Mesenteric fat pad (tissue), 1 donor: Measurements from ENCODE around the gene ACO2. TPM values are rescaled to one million over a fixed set of nuclear protein-coding genes. Genes with fewer than 3 reads are reported as not detected.
"Not testable (repeated sequence)": the region's sequence is repeated elsewhere in the genome, so short reads cannot be mapped to it uniquely, and the experiment has no call there.

Experiments used
- DNase-seq: peaks from one replicate; pipeline ENCODE4 v3.0.0-alpha.2; 2020; ENCODE audit warnings: low spot score
- total RNA-seq: library from RNA; stranded (reverse); fragmentation: NEBNext Ultra II Directional; extraction: Animal tissue kit (Norgen Biotek cat#: 25700); gene quantifications from one replicate; pipeline ENCODE4 v1.2.1, GENCODE V29; 2021
- donor health status: DM: yes; HTN: yes; CAD: no.

ACO2 gene
- total RNA-seq, 1 donor from 2014 or later = 109 TPM

DNA sequence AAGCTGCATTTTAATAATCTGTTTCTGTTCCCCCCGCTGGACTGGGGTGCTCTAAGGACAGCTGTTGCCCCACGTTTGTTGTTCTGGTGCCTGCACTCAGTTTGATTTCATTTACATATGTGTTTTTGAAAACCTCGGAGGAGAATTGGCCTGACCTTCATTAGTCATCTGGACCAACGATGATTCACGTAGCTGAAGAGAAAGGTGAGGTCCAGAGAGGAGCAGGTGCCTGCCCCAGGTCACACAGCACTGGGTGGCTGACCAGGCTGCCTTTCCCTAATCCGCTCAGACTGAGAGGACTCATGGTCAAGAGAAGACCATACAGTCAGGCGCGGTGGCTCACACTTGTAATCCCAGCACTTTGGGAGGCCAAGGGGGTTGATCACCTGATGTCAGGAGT, 95.6 kb downstream of the ACO2 start:
- no peak for DNase-seq

DNA sequence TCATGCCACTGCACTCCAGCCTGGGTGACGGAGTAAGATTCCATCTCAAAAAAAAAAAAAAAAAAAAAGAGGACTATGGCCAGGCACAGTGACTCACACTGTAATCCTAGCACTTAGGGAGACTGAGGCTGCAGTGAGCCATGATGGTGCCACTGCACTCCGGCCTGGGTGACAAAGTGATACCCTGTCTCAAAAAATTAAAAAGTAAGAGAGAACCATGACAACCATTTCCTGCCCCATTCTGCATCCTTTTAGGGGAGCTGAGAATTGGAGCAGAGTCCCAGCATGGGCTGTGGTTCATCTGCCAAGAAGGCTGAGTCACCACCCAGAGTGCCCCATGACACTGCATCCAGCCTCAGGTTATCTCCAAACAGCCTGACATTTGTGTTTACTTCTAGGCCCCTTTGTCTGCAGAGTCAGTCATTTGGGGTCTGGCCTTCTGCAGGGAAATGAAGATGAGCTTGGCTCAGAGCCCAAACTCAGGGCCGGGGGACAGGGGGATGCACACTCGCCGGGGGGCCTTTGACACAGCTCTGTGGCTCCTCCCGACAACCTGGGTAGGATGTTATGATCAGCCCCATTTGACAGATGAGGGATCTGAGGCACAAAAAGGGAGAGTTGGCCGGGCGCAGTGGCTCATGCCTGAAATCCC, 96.6 kb downstream of the ACO2 start:
- no peak for DNase-seq

DNA sequence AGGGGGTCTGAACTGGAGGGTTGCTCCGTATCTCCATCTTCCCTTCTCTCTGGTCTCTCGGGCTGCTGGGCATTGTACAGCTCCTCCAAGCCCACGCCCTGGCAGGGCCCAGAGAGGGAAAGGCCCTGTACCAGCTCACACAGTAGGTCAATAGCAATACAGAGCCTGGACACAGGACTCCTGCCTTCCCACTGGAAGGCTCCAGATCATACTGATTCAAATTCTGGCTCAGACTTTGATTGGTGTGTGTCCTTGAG, 98.5 kb downstream of the ACO2 start:
- DNase-seq = no peak

DNA sequence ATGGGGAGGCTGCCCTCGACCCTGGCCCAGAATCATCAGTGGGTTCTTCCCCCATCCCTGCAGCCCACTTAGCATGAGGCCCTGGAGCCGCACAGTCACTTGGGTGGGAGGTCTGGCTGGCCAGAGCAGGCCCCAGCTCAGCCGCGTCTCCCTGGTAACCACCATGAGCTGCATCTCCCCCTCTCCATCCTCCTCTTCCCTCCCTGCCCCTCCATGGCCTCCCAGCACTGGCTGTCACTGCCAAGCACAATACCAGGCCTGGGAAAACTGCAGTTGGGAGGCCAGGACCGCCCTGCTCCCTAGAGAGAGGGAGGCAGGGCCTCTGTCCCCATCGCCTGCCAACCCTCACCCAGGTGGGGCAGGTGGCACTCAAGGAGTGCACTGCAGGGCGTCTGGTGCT, 99.9 kb downstream of the ACO2 start:
- no peak for DNase-seq

DNA sequence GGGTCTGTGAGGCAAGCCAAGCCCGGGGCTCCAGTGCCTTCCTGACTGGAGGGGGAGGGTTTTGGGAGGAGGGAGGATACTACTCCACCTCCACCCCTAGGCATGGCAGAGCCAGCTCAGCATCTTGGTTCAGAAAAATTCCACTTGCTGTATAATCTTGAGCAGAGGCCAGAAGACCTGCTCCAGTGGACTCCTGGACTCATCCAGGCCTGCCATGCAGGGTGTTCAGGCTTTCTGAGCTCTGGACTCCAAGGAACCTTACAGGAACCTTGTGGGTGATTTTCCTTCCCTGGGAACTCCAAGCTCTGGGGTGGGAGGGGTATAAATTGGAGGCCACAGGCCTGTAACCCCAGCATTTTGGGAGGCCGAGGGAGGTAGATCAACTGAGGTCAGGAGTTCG, 101.3 kb downstream of the ACO2 start:
- no peak for DNase-seq

DNA sequence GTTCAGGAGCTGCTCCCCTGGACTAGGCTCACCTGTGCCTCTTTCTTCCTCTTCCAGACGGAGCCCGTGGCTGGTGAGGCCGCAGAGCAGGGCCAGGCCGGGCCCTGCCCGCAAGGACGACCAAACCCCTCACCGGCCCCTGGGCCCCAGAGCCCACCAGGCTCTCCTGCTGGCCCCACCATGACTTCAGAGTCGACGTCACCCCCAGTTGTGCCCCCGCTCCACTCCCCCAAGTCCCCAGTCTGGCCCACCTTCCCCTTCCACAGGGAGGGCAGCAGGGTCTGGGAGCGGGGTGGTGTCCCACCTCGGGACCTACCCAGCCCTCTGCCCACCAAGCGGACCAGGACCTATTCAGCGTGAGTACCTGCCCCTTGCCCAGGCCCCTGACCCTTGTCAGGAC, 102.9 kb downstream of the ACO2 start:
- no peak for DNase-seq

DNA sequence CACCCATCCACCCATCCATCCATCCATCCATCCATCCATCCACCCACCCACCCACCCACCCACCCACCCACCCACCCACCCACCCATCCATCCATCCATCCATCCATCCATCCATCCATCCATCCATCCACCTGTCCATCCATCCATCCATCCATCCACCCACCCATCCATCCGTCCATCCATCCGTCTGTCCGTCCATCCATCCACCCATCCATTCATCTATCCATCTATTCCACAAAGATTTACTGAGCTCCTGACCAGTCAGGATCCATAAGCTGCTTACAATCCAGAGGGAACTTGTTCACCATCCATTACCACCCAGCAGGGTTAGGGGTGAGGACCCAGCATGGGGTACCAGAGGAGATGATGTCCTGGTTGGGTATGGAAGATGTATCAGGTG, 103.4 kb downstream of the ACO2 start:
- not testable (repeated sequence) for DNase-seq

DNA sequence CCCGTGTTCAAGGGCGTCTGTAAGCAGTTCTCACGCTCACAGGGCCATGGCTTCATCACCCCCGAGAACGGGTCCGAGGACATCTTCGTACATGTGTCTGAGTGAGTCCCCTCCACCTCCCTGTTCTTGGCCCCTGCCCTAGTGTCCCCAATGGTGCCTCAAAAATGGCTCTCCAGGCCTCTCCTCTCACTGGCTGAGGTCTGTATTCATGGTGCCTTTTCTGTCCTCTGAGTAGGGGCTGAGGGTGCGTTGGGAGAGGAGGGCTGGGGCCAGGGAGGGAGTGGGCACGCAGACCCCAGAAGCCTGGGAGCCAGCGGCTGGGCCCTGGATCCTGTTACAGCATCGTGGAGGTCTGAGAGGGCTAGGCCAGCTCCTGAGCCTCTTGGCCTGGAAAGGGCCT, 104.8 kb downstream of the ACO2 start:
- DNase-seq = no peak

DNA sequence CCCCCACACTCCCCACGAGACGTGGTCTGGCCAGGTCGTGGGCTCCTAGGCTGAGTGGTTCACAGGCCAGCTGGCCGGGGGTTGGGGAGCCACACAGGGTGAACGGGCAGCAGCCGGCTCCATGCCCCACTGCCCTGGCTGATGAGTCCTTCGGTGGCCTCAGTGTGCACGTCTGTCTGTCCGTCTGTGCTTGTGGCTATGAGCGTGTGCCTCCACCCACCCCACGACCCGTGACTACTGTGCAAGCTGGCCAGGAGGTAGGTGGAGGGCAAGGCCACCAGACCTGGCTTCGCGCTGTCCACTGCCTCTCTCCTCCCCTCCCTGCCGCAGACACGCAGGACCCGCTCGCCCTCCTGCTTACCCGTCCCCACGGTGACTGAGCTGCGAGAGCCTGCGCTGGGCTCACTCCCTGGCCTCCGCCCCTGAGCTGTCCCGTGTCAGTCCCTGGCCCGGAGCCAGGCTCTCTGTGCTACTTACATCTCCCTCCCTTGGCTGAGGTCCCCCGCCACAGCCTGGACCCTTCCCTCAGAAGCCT, 106.0 kb downstream of the ACO2 start:
- no peak for DNase-seq

DNA sequence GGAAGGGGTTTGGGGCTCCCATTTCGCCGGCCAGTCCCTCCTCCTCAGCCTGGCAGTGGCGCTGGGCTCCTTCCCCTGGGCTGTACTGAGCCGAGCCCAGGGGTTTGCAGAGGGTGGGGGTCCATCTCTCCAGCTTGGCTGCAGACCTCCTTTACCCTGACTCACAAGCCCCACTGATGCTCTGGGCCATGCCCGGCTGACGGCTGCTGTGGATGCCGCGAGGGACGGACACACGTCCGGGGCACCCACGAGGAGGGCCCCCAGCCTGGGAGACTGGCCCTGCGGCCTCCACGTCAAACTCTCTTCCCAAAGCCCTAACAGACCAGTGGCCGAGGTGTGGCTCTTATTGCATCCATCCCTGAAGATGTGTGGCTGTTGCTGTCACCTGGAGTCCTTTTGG, 106.6 kb downstream of the ACO2 start:
- DNase-seq = no peak

DNA sequence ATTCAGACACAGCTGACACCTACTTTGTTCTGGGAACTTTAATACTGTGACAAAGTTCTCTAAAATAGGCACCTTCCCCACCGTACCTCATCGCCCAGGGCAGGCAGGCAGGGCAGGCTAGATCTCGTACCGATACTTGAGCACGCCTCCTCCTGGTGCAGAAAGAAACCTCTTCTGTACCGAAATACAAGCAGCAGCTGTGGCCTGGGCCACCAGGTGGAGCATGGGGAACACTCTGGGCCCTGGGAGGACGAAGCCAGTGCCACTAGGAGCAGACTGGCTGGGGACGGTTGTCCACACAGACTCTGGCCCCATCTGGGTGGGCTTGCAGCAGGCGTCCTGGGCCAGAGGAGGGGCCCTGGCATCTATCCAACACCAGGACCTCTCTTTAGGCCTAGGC, 108.0 kb downstream of the ACO2 start:
- no peak for DNase-seq

DNA sequence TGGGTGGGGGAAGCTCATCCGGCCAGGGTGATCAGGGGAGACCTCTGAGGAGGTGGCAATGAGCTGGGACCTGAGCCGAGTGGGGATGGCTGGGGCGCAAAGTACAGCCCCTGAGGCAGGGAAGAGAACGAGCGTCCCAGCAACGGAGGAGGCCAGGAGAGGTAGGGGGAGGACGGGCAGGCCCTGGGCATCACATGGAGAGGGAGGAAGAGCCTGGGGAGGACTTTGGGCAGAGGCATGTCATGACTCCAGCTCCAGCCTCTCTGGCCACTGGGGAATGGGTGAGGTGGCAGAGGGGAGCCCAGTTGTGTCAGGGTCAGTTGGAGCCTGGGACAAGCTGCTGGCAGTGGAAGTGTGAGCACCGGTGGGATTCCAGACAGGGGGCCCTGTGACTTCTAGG, 109.2 kb downstream of the ACO2 start:
- no peak for DNase-seq

Other genes with a start within 250 kb of the ACO2 start
- 2.9 TPM for gene CHADL, start 228.2 kb upstream of the ACO2 start, total RNA-seq
- gene RANGAP1, start 182.9 kb upstream of the ACO2 start, total RNA-seq = 42.7 TPM
- 55.6 TPM for gene ZC3H7B, start 167.6 kb upstream of the ACO2 start, total RNA-seq
- 15.6 TPM for gene TEF, start 87.2 kb upstream of the ACO2 start, total RNA-seq
- gene TOB2, start 22.3 kb upstream of the ACO2 start, total RNA-seq = 82.4 TPM
- 35.9 TPM for gene PHF5A, start 425 bp upstream of the ACO2 start, total RNA-seq
- gene POLR3H, start 75.4 kb downstream of the ACO2 start, total RNA-seq = 57.5 TPM
- 1.7 TPM for gene CSDC2, start 91.9 kb downstream of the ACO2 start, total RNA-seq
- 51.4 TPM for gene PMM1, start 120.7 kb downstream of the ACO2 start, total RNA-seq
- 29.0 TPM for gene DESI1, start 151.9 kb downstream of the ACO2 start, total RNA-seq
- 173 TPM for gene XRCC6, start 152.2 kb downstream of the ACO2 start, total RNA-seq
- gene SNU13, start 219.8 kb downstream of the ACO2 start, total RNA-seq = 116 TPM
- gene MEI1, start 230.4 kb downstream of the ACO2 start, total RNA-seq = 2.2 TPM